Stimulated activated CD4-positive, alpha-beta T cell treated with anti-CD3 and anti-CD28 coated beads, TNF-alpha, amount 100 ng/mL, for 1 hour (primary cell): Measurements from ENCODE around the gene PDCL2.

Experiments used
- DNase-seq, 3 donors: peaks; one replicate each; pipeline ENCODE4 v3.0.0-alpha.2; 2020; ENCODE audit warnings: low read depth in 3 of 3, low spot score in 1 of 3

PDCL2 gene

DNA sequence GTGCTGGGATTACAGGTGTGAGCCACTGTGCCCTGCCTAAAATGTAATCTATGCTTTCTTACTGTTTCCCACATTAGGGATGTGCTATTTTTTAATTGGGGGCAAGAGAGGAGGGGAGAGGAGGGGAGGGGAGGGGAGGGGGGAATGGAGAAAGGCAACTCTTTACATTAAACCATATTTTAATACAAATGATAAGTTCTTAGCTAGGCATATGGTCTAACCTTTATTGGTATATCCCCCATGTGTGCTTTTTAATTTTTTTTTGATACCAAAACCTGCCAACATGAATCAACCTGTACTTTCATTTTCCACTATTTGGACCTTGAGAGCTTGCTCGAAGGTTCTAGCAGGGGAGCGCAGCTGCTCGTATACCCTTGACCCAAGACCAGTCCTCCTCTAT lies 51.8 kb downstream of the PDCL2 start:
- DNase-seq: no peak

- DNase-seq: no peak
Measured at GRCh38 chr4:55539658-55540057, 52.4 kb downstream of the PDCL2 start.

DNA sequence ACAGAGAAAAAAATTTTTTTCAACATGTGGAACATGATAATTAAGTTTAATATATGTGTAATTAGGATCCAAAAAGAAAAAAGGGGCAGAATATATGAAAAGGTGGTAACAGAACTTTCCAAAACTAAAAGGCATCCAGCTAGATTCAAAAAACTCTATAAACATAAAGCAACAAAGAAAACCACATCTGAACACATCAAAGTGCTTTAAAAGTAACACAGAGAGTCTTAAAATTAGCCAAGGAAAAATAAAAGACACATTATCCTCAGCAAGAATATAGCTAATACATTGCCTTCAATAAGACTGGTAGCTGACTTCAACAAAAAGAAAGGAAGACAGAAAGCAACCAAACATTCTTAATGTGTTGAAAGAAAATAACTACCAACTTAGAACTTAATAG lies 53.5 kb downstream of the PDCL2 start:
- DNase-seq: no peak

DNA sequence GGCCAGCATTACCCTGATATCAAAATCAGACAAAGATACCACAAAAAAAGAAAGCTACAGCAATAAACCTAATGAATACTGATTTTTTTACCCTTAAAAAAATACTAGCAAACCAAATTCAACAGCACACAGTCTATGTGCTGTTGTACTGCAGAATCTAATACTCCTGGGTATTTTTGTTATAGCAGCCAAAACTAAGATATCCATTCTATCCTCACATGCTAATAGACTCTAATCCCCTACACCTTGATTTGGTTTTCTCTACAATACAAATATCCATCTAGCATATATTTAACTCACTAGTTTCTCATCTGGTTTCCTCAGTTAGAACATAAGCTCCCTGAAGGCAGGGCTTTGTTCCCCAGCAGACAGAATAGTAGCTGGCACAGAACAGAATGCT lies 57.7 kb downstream of the PDCL2 start:
- no peak for DNase-seq

DNA sequence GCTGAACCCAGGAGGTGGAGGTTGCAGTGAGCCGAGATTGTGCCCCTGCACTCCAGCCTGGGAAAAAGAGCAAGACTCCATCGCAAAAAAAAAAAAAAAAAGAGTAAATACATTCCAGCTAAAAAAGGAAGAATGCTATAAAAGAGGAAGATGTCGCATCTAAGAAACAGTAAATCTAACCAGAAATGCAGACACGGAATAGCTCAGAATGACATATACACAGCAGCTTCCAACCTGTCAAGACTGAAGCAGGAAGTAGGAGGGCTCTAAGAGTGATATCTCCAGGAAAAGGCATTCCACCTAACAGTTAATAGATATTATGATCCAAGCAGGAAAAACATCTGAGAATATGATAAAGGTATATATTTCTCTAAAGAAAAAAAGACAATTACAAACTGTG lies 61.4 kb downstream of the PDCL2 start:
- no peak for DNase-seq

DNA sequence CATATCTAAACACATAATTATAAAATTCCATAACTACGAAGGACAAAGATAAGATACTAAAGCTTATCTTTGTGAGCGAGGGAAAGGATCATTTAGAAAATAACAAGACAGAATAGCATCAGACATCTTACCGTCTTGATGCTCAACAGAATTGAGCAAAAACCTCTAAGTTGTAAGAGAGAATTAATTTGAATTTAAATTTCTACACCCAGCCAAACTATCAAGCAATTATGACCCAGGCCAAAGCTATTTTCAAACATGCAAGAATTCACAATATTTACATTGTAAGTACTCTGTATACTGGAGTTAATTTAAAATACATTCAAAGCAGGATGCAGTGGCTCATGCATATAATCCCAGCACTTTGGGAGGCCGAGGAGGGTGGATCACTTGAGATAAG lies 61.9 kb downstream of the PDCL2 start:
- DNase-seq: no peak

GRCh38 chr4:55528491-55528890 lies 63.6 kb downstream of the PDCL2 start:
- no peak for DNase-seq

DNA sequence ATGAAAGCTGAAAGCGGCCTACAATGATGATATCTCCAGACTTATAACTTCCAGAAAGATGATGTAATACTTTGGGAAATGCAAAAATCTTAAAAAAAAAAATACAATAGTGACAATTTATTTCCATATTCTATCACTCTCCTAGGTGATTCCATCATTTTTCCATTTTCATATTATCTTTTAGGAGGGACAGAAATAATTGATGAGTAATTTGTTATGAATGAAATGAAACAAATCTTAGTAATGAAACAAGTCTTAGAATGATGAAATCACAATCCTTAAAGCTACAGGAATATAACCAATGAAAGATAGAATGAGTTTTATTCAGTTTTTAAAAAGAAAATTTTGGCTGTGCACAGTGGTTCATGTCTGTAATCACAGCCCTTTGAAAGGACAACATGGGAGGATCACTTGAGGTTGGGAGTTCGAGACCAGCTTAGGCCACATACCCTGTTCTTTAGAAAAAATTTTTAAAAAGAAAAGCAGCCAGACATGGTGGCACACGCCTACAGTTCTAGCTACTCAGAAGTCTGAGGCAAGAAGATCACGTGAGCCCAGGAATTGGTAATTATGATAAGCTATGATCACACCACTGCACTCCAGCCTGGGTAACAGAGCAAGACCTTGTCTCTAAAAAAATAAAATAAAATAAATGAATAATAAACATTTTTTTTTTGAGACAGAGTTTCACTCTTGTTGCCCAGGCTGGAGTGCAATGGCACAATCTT lies 67.0 kb downstream of the PDCL2 start:
- DNase-seq: no peak

- DNase-seq: no peak
Measured at GRCh38 chr4:55518442-55518841, 73.6 kb downstream of the PDCL2 start.

DNA sequence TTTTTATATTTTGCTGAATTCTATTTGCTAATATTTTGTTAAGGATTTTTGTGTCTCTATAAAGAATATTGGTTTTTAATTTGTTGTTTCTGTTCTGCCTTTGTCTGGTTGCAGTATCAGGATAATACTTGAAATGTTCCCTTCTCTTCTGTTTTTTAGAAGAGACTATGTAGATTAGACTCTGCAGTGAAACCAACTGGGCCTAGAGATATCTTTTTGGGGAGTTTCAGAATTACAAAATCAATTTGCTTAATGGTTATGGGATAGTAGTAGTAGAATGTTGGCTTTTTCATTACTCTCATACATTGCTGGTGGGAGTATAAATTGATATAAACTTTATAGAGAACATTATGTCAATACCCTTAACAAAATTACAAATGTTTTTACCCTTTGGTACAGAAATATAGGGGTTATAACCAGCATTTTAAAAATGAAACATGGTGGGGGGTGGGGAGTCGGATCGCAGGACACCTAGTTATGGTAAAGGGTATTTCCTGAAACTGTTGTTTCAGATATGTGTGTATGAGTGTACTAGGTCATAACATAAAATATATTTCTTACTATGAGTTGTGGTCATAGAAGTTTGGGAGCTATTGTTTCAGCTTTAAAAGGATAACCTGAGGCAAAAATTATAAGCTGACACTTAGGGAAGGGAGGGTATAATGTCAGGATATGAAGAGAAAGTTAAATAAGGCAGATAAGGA lies 74.4 kb downstream of the PDCL2 start:
- no peak for DNase-seq

DNA sequence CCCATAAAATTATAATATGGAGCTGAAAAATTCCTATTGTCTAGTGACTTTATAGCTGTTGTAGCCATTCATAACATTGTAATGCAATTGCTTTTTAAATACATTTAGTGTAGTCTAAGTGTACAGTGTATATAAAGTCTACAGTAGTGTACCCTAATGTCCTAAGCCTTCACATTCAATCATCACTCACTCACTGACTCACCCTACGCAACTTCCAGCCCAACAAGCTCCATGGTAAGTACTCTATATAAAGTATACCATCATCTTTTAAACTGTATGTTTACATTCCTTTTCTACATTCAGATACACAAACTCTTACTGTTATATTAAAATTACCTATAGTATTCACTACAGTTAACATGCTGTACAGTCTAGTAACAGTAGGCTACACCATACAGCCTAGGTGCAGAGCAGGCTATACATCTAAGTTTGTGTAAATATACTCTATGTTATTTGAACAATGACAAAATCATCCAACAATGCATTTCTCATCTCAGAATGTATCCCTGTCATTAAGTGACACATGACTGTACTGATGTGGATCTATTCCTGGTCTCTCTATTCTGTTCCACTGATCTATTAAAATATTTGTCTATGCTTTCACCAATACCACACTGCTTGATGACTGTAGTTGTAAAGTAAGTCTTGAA lies 79.0 kb downstream of the PDCL2 start:
- DNase-seq: no peak

GRCh38 chr4:55512077-55512476 lies 80.0 kb downstream of the PDCL2 start:
- DNase-seq: no peak

- no peak for DNase-seq
Measured at GRCh38 chr4:55510685-55511084, 81.4 kb downstream of the PDCL2 start.

- no peak for DNase-seq
Measured at GRCh38 chr4:55509266-55509665, 82.8 kb downstream of the PDCL2 start.

DNA sequence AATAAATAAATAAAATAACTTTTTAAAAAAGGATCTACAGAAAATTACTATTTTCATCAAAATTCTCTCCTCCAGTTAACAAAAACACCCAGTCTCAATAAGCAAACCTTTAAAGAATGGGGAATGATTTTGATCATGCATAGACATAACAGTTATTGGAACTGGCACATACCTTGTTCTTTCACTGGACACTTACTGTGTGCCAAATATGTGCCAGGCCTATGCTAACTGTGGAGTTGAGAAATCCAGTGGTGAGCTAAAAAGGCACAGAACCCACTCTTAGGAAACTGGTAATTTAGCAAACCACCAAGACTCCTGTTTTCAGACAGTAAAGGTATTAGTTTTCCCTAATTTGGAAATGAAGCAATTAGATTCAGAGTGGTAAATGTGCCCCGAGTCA lies 84.4 kb downstream of the PDCL2 start:
- DNase-seq: no peak
